Renal pelvis (tissue), 12 donors: ENCODE measurements around the gene DDO. TPM values are rescaled to one million over a fixed set of nuclear protein-coding genes. Genes with fewer than 3 reads are reported as not detected.
"Not testable (repeated sequence)": the region's sequence is repeated elsewhere in the genome, so short reads cannot be mapped to it uniquely, and the experiment has no call there.

ENCODE experiments used
- DNase-seq: peaks from one replicate; pipeline ENCODE4 v3.0.0-alpha.2; 2013
- long read RNA-seq, 16 experiments: transcript quantifications; one replicate each; lab custom pipeline, GENCODE V29; 2026
- polyA plus RNA-seq, 3 donors: library from polyadenylated mRNA; unstranded; fragments of 120-200 nt; gene quantifications; one replicate each; pipeline ENCODE4 v1.2.1, GENCODE V29; 2013; ENCODE audit not compliant: insufficient read length in 3 of 3

Gene DDO
- polyA plus RNA-seq: 1 to 10 TPM in 1 of 3 donors, under 1 TPM in 2; 0.37 to 1.7 (median 0.61) TPM
- long read RNA-seq, donor 1: 0 reads
- long read RNA-seq, donor 2: 0 reads
- long read RNA-seq, donor 3: 0 reads
- long read RNA-seq, donor 4, partial matches to known transcripts: 0 of 1 reads
- long read RNA-seq, donor 4, other reads (novel, unspliced or antisense): 0 of 1 reads
- long read RNA-seq, donor 5: 0 reads
- long read RNA-seq, donor 6: 0 reads
- long read RNA-seq, donor 7: 0 reads
- long read RNA-seq, donor 8: 0 reads
- long read RNA-seq, donor 9: 0 reads
- long read RNA-seq, donor 10: 0 reads
- long read RNA-seq, donor 11: 0 reads
- long read RNA-seq, donor 12, partial matches to known transcripts: 0 of 1 reads
- long read RNA-seq, donor 12, other reads (novel, unspliced or antisense): 0 of 1 reads
- long read RNA-seq, donor 13: 0 reads
- long read RNA-seq, donor 14, partial matches to known transcripts: 0 of 1 reads
- long read RNA-seq, donor 14, other reads (novel, unspliced or antisense): 0 of 1 reads
- long read RNA-seq, donor 15, partial matches to known transcripts: 0 of 1 reads
- long read RNA-seq, donor 15, other reads (novel, unspliced or antisense): 0 of 1 reads
- long read RNA-seq, donor 16: 0 reads

DNA sequence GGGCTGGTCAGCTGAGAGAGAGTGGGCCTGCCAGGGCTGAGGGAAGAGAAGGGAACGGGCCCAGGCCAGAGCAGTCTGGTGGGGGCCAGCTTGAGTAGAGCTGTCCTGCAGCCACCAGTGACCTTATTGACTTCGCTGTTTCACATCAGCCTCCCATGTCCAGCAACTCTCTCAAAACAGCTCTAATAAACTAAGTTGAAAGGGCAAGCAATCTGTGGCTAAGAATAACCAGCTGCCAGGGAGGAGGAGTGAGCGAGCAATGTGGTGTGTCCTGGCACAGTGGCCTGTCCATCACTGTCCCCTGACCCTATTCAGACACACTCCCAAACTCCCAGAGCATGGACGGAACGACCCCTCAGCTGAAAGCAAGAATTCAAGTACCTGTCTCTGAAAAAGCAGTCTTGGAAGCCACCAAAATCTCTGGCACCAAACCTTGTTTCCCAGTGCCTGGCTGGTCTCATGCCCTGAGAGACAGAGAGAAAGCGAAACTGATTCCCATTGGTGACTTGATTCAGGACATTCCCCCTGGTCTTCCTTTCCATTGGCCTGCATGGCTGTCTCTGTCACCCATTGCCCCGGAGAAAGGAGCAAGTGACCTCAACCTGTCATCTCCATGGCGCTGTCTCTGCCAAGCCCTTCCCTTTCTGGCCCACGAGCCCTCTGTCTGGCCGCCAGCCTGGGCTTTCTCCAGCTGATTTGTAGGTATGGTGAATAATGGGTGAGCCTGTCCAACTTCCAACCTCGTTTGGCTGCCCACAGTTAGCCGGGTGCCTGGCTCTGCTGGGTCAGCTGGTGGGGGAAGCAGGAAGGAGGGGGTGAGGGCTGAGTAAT is at the start of gene DDO:
Gene DDO (minus strand): TSS at position 490 of the 831 bp plus-strand sequence. CDS start 2,113 bp downstream, outside the sequence.
- no peak for DNase-seq

GRCh38 chr6:110462884-110463481 is 47.6 kb upstream of the DDO start:
- no peak for DNase-seq

GRCh38 chr6:110461376-110461775 is 46.0 kb upstream of the DDO start:
- no peak for DNase-seq

DNA sequence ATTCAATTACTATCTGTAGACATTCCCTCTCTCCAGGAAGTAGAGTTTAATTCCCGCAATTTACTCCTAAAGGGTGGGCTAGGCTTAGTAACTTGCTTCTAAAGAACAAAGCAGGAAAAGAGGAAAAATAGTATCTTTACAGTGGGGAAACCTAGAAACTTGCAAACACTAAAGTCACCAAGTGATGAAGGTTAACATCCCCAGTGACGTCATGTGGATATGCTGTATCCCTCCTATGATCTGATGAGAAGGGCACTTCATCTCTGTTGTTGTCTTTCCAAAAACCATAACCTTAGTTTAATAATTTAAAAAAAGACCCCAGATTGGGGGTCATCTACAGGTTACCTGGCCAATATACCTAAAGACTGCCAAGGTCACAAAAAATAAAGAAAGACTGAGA is 43.8 kb upstream of the DDO start:
- no peak for DNase-seq

DNA sequence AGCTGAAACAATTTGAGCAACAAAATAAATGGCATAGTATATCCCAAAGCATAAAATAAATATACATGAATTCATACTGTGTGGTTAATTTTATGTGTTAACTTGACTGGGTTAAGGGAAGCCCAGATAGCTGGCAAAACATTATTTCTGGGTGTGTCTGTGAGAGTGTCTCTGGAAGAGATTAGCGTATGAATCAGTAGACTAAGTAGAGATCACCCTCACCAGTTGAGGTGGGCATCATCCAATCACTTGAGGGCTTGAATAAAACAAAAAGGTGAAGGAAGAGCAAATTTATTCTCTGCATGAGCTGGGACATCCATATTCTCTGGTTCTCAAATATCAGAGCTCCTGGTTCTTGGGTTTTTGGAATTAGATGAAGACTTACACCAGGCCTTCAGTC is 43.1 kb upstream of the DDO start:
- DNase-seq: no peak

DNA sequence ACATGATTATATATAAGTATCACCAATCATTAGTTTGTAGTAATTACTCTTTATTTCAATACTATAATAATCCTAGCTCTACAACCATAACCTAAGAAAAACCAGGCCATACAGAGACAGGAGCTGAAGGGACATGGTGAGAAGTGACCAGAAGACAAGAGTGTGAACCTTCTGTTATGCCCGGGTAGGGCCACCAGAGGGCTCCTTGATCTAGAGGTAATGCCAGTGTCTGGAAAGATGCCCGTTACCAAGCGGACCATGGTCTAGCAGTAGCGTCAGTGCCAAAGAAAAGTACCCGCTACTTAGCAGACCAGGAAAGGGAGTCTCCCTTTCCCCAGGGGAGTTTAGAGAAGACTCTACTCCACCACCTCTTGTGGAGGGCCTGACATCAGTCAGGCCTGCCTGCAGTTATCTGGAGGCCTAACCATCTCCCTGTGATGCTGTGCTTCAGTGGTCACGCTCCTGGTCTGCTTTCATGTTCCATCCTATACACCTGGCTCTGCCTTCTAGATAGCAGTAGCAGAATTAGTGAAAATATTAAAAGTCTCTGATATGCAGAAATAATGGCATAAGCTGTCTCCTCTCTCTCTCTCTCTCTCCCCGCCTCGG is 42.3 kb upstream of the DDO start:
- DNase-seq: not testable (repeated sequence)

GRCh38 chr6:110456694-110457093 is 41.3 kb upstream of the DDO start:
- DNase-seq: no peak

- no peak for DNase-seq
Observed at GRCh38 chr6:110449541-110449895, 34.1 kb upstream of the DDO start.

DNA sequence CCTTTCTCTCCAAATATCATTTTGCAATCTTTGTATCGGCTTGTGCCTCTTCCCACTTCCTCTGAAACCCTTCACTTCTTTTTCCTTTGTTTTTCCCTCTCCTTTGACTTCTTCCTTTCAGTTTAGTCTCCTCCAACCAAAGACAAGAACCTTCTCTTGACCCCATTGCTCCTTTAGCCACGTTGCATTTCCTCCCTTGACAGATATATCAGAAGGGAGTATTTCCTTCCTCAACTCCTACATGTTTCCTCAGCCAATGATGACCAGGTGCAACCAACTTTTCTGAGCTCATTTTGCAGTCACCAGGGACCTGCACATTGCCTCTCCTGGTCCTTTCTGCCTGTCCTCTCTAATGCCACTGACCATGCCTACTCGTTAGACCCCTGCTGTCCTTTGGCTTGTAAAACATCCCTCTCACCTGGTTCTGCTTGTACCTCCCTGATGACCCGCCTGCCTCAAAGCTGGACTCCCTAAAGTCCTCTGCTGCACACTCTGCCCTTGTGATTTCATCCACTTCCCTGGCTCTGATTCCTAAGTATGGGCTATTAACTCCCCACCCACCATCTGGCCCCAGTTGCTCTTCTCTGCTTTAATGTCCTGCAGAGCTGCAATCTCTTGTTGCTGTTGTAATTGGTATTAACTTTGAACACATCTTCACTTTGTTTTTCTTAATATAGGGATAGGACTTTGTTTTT is 33.6 kb upstream of the DDO start:
- DNase-seq: no peak

DNA sequence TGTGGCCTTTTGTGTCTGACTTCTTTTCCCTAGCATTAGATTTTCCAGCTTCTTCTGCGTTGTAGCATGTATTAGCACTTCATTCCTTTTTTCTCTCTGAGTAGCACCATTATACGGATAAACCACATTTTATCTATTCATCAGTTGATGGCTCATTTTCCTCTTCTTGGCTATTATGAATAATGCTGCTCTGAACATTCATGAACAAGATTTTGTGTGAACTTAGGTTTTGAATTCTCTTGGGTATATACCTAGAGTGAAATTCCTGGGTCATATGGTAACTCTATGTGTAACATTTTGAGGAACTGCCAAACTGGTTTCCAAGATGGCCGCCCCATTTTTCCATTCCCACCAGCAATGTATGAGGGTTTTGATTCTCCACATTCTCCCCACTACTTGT is 32.4 kb upstream of the DDO start:
- no peak for DNase-seq

DNA sequence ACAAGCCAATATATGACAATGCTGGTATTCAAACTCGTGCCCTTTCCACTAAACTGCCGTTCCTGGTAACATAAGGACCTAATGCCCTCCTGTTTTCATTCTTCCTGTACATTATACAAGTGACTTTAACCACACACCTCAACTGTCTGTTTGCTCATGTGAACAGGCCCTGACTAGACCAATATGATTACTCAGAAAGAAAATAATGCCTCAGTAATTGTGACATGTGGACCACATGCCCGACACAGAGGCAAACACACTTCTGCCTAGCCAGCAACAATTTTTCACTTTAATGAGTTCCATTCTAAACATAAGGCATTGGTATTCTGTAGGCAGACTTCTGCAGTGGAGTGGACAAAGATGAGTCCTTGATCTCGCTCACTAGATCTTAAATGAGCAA is 31.0 kb upstream of the DDO start:
- no peak for DNase-seq

DNA sequence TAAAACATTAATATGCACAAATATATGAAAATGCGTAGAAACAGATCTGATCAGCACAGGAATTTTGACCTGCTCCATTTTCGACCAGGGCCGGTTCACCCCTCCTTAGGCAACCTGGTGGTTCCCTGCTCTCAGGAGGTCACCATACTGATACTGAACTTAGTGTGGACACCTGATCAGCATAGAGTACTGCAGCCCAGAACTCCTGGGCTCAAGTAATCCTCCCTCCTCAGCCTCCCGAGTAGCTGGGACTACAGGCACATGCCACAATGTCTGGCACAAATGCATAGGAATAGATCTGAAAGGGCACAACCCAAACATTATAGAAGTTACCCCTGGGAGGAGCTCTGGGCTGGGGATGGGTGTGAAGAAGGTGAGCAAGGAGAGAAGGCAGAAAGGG is 24.7 kb upstream of the DDO start:
- no peak for DNase-seq

DNA sequence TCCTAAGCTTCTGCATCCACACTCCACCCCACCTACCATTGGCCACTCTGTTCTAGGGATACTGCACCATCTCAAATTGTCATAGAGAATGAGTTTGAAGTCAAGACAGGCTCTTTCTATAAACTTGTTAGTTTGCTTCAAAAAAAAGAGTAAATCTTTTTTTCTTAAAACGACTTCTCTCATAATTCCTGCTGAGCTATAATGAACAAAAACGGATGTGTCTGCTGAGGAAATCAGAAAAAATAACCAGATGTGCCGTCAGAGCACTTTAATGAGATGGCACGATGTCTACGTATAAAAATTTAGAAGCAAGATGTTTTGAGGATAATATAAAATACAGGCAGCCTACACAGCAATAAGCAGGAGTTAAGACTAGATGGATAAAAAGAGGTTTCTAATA is 24.0 kb upstream of the DDO start:
- no peak for DNase-seq

DNA sequence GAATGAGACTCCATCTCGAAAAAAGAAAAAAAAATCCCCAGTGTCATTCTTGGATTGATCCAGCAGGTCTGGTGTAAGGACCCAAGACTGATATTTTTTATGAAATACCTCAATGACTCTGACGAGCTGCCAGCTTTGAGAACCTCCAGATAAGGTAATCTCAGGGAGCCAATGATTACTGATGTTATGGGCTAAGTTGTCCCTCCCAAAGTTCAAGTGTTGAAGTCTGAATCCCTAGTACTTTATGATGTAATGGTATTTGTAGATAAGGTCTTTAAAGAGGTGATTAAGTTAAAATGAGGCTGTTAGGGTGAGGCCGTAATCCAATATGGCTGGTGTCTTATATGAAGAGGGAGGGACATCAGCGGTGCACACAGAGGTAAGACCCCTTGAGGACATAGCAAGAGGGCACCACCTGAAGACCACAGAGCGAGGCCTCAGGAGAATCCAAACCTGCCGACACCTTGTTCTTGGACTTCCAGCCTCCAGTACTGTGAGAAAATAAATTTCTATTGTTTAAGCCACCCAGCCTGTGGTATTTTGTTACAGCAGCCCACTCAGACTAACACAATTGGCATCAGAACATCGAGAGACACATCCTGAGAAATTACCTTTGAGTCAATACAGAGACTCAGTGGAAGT is 19.7 kb upstream of the DDO start:
- DNase-seq: no peak

DNA sequence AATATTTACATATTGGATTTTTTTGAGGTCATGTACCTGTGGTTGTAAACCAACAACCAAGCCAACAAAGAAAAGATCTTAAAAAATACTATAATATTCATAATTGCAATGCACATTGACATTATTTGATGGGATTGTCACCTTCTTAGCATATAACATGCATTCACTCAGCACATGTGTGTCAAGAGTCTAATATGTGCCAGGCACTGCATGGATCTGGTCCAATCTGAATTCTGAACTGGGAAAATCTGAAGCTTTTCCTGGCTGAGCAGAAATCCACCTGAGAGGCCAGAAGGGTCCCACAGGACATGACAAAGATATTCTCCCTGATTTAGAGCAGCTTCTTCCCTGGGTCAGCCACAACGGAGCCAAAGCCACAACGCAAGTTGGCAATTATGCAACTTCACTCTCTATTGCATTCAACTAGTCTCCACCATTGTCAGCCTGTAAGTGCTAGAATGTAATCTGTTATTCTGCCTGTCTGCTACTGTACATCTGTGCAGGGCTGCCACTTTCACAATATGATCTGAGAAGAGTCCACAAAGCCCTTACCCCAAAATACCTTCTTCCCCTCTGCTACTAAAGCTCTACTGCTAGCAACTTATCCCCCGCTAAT is 17.0 kb upstream of the DDO start:
- no peak for DNase-seq

GRCh38 chr6:110430741-110431140 is 15.4 kb upstream of the DDO start:
- no peak for DNase-seq

DNA sequence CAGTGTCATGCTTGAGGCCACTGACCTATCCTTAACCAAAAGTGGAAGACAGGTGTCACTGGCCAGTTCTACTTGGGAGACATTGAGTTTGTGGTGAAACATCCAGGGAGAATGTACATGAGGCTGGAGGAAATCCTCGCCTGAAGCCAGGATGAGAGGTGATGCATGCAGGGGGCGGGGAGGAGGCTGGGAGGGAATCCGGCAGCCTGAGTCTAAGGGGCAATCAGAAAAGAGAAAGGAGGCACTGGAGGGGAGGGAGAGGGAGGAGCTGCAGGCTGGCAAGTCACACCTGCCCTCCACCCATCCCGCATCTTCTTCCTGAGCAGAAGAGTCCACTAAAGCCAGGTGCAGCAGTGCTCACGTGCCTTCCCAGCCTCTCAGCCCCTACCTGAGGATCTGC is 14.9 kb upstream of the DDO start:
- DNase-seq: no peak

DNA sequence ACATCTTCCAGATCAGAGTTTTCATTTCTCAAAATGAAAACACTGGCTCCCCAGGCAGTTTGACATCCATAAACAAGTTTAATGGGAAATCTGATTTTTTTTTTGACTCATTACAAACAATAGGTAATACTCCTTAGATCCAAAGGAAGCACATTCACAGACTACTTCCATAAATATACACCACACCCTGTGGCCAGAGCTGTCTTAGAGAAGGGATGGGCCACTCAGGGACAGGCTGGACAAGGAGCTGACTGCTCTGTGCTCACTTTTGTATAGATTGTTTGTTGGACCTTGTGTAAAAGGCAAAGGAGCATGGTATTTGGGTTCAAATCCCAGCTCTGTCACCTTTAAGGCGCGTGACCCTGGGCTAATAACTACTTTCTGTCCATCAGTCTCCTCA is 12.8 kb upstream of the DDO start:
- no peak for DNase-seq

DNA sequence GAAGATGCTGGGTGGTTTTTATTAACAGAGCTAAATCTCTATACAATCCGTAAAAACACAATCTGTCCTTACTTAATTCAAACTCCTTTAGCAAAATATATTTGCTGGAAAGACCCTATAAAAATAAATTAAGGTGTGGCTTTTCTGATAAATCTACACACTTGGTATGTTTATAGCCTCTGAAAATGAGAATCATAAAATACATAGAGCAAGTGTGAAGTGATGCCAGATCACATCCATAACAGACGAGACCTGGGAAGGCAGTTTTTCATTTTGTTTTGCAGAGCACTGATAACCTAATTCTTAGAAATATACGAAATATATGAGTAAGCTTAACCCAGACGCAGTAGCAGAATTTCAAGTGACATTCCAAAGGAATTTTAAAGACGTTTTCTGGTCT is 10.4 kb upstream of the DDO start:
- no peak for DNase-seq

DNA sequence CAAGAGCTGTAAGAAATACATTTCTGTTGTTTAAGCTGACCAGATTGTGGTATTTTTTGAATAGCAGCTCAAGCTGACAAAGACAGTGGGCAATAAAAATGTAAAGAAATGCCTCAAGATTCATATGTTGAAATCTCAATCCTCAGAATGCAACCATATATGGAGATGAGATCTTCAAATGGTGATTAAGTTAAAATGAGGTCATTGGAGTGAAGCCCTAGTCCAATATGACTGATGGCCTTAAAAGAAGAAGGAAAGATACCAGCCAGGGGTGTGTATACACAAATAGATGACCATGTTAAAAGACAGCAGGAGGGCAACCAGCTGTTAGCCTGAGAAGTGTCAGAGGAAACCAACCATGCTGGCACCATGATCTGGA is 7.1 kb upstream of the DDO start:
- no peak for DNase-seq
